ENCODE results near the gene NAALADL2. TPM values are rescaled to one million over a fixed set of nuclear protein-coding genes. Genes with fewer than 3 reads are reported as not detected.

The NAALADL2 gene
- total RNA-seq, 4 donors from 2014 or later, result 0.36 to 9.2 (median 0.63) TPM

DNA sequence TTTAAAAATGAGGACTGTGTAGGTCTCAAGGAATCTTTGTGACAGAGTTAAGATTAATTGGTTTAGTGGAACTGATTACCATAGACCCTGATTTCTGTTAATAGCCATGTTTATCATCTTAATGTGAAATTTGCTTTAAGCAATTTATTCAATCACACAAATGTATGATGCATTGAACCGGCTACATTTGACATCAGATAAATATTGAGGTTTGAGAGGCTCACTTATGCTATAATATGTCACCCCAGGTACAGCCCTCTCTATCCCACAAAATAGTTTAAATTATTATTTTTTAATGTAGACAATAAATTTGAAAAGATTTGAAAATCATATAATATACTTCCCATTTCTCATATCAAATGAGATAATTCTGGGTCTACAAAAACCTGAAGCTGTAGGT, 413.3 kb downstream of the NAALADL2 start:
- Histone ChIP-seq H3K36me3 (no peaks in the 10 kb centered on the region), H3K4me1 (no peaks in the 10 kb centered on the region), H3K27ac (no peak overlapping the region), H3K4me3 (no peak overlapping the region), H3K9me3 (no peaks in the 10 kb centered on the region), H3K27me3 (no peaks in the 10 kb centered on the region)
- DNase-seq, result no peak
- no peak for ATAC-seq
- in situ Hi-C loops (cut with MboI; ENCODE audit: low sequenced_read_pairs in 4 of 4) (no loop called here), intact Hi-C loops (cut with DNase I; ENCODE audit: low total_unique reads) (no loop called here)
- TF ChIP-seq, protein P1, sequence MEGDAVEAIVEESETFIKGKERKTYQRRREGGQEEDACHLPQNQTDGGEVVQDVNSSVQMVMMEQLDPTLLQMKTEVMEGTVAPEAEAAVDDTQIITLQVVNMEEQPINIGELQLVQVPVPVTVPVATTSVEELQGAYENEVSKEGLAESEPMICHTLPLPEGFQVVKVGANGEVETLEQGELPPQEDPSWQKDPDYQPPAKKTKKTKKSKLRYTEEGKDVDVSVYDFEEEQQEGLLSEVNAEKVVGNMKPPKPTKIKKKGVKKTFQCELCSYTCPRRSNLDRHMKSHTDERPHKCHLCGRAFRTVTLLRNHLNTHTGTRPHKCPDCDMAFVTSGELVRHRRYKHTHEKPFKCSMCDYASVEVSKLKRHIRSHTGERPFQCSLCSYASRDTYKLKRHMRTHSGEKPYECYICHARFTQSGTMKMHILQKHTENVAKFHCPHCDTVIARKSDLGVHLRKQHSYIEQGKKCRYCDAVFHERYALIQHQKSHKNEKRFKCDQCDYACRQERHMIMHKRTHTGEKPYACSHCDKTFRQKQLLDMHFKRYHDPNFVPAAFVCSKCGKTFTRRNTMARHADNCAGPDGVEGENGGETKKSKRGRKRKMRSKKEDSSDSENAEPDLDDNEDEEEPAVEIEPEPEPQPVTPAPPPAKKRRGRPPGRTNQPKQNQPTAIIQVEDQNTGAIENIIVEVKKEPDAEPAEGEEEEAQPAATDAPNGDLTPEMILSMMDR (IDR thresholded peaks at IDR 0.05 in 4 of 5, conservative IDR thresholded peaks at IDR 0.05 in 1 of 5), result no peak
- TF ChIP-seq POLR2A (IDR thresholded peaks at IDR 0.05), result no peak

DNA sequence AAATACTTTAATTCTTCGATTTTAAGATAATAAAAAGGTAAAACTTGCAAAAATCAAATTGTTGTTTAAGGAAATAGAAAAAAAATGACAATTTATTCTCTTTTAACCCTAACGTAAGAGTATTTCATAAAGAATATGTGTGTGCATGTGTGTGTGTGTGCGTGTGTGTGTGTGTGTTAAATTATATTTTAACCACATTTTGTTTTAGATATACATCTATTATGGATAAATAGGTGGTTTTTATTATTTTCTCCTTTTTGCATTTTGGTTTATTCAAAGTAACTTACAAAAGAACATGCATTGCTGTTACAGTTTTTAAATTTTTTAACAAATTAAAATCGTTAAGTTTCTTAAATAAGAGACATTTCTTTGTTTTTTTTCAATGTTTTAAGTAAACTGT, 414.4 kb downstream of the NAALADL2 start:
- Histone ChIP-seq H3K4me3 (no peak overlapping the region), H3K36me3 (no peaks in the 10 kb centered on the region), H3K27me3 (no peaks in the 10 kb centered on the region), H3K27ac (no peak overlapping the region), H3K9me3 (no peaks in the 10 kb centered on the region), H3K4me1 (no peaks in the 10 kb centered on the region)
- no peak for DNase-seq
- ATAC-seq, result no peak
- intact Hi-C loops (cut with DNase I; ENCODE audit: low total_unique reads), result no loop called here
- TF ChIP-seq, protein P1 (IDR thresholded peaks at IDR 0.05 in 4 of 5, conservative IDR thresholded peaks at IDR 0.05 in 1 of 5), result no peak
- TF ChIP-seq POLR2A (IDR thresholded peaks at IDR 0.05), result no peak
- in situ Hi-C loops (cut with MboI; ENCODE audit: low sequenced_read_pairs in 4 of 4), result no loop called here

DNA sequence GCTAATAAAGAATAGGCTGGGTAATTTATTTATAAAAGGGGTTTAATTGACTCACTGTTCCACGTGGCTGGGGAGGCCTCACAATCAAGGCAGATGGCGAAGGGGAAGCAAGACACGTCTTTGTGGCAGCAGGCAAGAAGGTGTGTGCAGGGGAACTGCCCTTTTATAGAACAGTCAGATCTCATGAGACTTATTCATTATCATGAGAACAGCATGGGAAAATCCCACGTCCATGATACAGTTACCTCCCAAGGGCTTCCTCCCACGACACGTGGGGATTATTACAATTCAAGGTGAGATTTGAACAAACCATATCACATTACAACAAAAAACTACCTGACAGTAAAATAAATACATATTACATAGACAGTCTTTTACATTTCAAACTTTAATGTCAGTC, 414.9 kb downstream of the NAALADL2 start:
- DNase-seq (no peak), ATAC-seq (no peak)
- Histone ChIP-seq H3K9me3 (no peaks in the 10 kb centered on the region), H3K4me3 (no peak overlapping the region), H3K36me3 (no peaks in the 10 kb centered on the region), H3K4me1 (no peaks in the 10 kb centered on the region), H3K27ac (no peak overlapping the region), H3K27me3 (no peaks in the 10 kb centered on the region)
- intact Hi-C loops (cut with DNase I; ENCODE audit: low total_unique reads) (no loop called here), in situ Hi-C loops (cut with MboI; ENCODE audit: low sequenced_read_pairs in 4 of 4) (no loop called here)
- TF ChIP-seq, protein P1 (IDR thresholded peaks at IDR 0.05 in 4 of 5, conservative IDR thresholded peaks at IDR 0.05 in 1 of 5), result no peak
- no peak for TF ChIP-seq POLR2A (IDR thresholded peaks at IDR 0.05)

DNA sequence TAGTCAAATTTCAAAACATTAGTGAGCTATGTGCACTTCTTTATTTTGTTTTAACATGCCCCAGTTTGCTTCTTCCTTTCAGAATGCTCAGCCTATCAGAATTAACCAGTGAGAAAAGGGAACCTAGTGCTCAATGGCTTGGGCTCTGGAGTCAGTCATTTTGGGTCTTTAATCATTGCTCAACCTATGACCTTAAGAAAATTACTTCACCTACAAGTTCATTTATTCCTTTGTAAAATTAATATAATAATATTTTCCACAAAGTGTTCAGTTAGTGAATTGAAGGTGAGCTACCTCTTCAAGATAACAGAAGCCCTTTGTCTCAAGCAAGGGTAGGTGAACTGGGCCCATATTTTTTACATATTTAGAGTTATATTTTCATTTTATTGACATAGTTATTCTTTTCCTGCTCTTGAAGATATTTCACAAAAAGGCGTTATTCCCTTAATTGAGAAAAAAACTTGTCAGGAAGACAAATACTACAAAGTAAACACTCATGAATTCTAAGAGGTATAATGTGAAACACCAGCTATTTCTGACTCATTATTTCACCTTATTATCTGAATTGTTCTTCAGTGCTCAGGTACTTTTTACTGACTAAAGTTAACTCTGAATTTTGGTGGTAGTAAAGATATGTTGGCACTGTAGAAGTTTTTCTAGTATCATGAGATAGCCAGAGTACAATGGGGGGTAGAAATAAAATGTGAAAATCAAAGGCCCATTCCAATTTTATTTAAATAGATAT, 415.5 kb downstream of the NAALADL2 start:
- no peaks in the 10 kb centered on the region for H3K9me3 ChIP-seq
- no peak for DNase-seq
- no peaks in the 10 kb centered on the region for H3K4me1 ChIP-seq
- in situ Hi-C loops (cut with MboI; ENCODE audit: low sequenced_read_pairs in 4 of 4), result no loop called here
- no peak overlapping the region for H3K27ac ChIP-seq
- no peak overlapping the region for H3K4me3 ChIP-seq
- no peaks in the 10 kb centered on the region for H3K36me3 ChIP-seq
- no peak for ATAC-seq
- TF ChIP-seq POLR2A (IDR thresholded peaks at IDR 0.05), result no peak
- TF ChIP-seq, protein P1 (IDR thresholded peaks at IDR 0.05 in 4 of 5, conservative IDR thresholded peaks at IDR 0.05 in 1 of 5), result no peak
- no peaks in the 10 kb centered on the region for H3K27me3 ChIP-seq
- intact Hi-C loops (cut with DNase I; ENCODE audit: low total_unique reads), result no loop called here

DNA sequence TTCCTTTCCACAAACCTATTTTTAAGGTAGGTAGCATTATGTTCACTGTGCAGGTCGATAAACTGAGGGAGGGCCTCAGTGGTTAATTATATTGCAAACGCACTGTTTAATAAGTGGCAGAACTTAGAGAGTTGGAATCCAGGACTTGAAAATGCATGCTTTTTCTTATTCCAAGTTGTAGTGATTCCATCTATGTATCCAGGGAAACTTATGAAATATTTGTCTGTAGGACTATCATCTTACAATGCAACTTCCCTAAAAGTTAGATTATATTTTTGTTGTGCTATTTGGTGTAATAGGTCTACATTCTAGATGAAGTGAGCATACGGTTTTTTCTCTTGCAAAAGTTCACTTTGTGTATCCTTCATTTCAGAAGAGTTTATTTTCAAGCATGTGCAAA, 419.5 kb downstream of the NAALADL2 start:
- intact Hi-C loops (cut with DNase I; ENCODE audit: low total_unique reads), result no loop called here
- no peaks in the 10 kb centered on the region for H3K4me1 ChIP-seq
- H3K27me3 ChIP-seq, result no peaks in the 10 kb centered on the region
- TF ChIP-seq, protein P1 (IDR thresholded peaks at IDR 0.05 in 4 of 5, conservative IDR thresholded peaks at IDR 0.05 in 1 of 5), result no peak
- TF ChIP-seq POLR2A (IDR thresholded peaks at IDR 0.05), result no peak
- H3K9me3 ChIP-seq, result no peaks in the 10 kb centered on the region
- H3K4me3 ChIP-seq, result no peak overlapping the region
- no peak overlapping the region for H3K27ac ChIP-seq
- ATAC-seq (no peak), DNase-seq (no peak)
- in situ Hi-C loops (cut with MboI; ENCODE audit: low sequenced_read_pairs in 4 of 4), result no loop called here
- H3K36me3 ChIP-seq, result no peaks in the 10 kb centered on the region

All from gastrocnemius medialis (tissue), 4 donors.